IMR-90 (cell line): ENCODE measurements around the gene PIEZO1. TPM values are rescaled to one million over a fixed set of nuclear protein-coding genes. Genes with fewer than 3 reads are reported as not detected.

ENCODE experiments used
- ATAC-seq: fragments of 200-7000 bp; cut with Tn5 transposase; 2 replicates; pipeline ENCODE4 v1.9.1; 2020; ENCODE audit warnings: low read depth, mild to moderate bottlenecking, moderate library complexity
- BruUV-seq: library from RNA; stranded (reverse); fragments of 400-500 nt; replicated peaks from 2 replicates; lab custom pipeline; 2021; lab: Mats Ljungman, UMichigan
- CTCF ChIA-PET: fragments of 300-600 bp; formaldehyde crosslinking; extraction: SDS; loops from one replicate; lab custom pipeline; 2021; ENCODE audit warnings: antibody characterized with exemption; lab: Yijun Ruan, JAX
- POLR2A ChIA-PET: fragments of 300-600 bp; sonication (Branson Sonifier 250); formaldehyde crosslinking; loops from one replicate; lab custom pipeline; 2022; ENCODE audit warnings: antibody characterized with exemption; ENCODE audit not compliant: unreplicated experiment; lab: Charles Lee
- DNase-seq: peaks from one replicate; pipeline ENCODE4 v3.0.0; 2013
- H2AFZ ChIP-seq: replicated peaks from 2 replicates; pipeline ENCODE3; 2013; ENCODE audit warnings: low read length, mild to moderate bottlenecking; ENCODE audit not compliant: poor library complexity
- H2AK5ac ChIP-seq: 2 replicates; pipeline ENCODE4 v1.6.1; 2013; ENCODE audit warnings: low read depth, low read length, inconsistent platforms
- H2AK9ac ChIP-seq: replicated peaks from 2 replicates; pipeline ENCODE3; 2013; ENCODE audit warnings: mild to moderate bottlenecking, low read depth, low read length, moderate library complexity; ENCODE audit not compliant: poor library complexity
- H2BK120ac ChIP-seq: 2 replicates; pipeline ENCODE4 v1.6.1; 2013; ENCODE audit warnings: low read depth, low read length, inconsistent platforms
- H2BK15ac ChIP-seq: 3 replicates; pipeline ENCODE4 v1.6.1; 2013; ENCODE audit warnings: low read depth, low read length, inconsistent platforms
- H2BK20ac ChIP-seq: 2 replicates; pipeline ENCODE4 v1.6.1; 2013; ENCODE audit warnings: low read depth, mild to moderate bottlenecking, inconsistent platforms, low read length, moderate library complexity
- H2BK5ac ChIP-seq: 2 replicates; pipeline ENCODE4 v1.6.1; 2013; ENCODE audit warnings: mild to moderate bottlenecking, low read depth, low read length, inconsistent platforms; ENCODE audit not compliant: poor library complexity, severe bottlenecking
- H3K14ac ChIP-seq: replicated peaks from 2 replicates; pipeline ENCODE4 v1.6.1; 2013; ENCODE audit warnings: low read depth, low read length, inconsistent platforms
- H3K18ac ChIP-seq: 2 replicates; pipeline ENCODE4 v1.6.1; 2013; ENCODE audit warnings: low read depth, low read length, control low read depth
- H3K23ac ChIP-seq: 2 replicates; pipeline ENCODE4 v1.6.1; 2013; ENCODE audit warnings: low read depth, low read length, inconsistent platforms
- H3K27ac ChIP-seq: 2 replicates; pipeline ENCODE4 v1.5.1; 2013; ENCODE audit warnings: mild to moderate bottlenecking, control low read depth, low read length; ENCODE audit not compliant: insufficient read depth
- H3K27me3 ChIP-seq: 2 replicates; pipeline ENCODE4 v1.6.1; 2013; ENCODE audit warnings: low read length; ENCODE audit not compliant: control insufficient read depth, insufficient read depth
- H3K36me3 ChIP-seq: 2 replicates; pipeline ENCODE4 v1.6.1; 2013; ENCODE audit warnings: low read length, mixed read lengths; ENCODE audit not compliant: control insufficient read depth, insufficient read depth
- H3K4ac ChIP-seq: 2 replicates; pipeline ENCODE4 v1.6.1; 2013; ENCODE audit warnings: low read depth, low read length, inconsistent platforms
- H3K4me1 ChIP-seq: 2 replicates; pipeline ENCODE4 v1.6.1; 2013; ENCODE audit warnings: low read length, mixed read lengths; ENCODE audit not compliant: control insufficient read depth, insufficient read depth
- H3K4me2 ChIP-seq: 2 replicates; pipeline ENCODE4 v1.6.1; 2013; ENCODE audit warnings: low read depth, mild to moderate bottlenecking, control low read depth, low read length, moderate library complexity
- H3K4me3 ChIP-seq: 2 replicates; pipeline ENCODE4 v1.5.1; 2013; ENCODE audit warnings: low read depth, mild to moderate bottlenecking, control low read depth, low read length, moderate library complexity; ENCODE audit not compliant: insufficient read depth
- H3K56ac ChIP-seq: 2 replicates; pipeline ENCODE4 v1.6.1; 2013; ENCODE audit warnings: low read length, inconsistent platforms; ENCODE audit not compliant: insufficient read depth; ENCODE audit errors: extremely low read depth
- H3K79me1 ChIP-seq, 2 experiments: 2 replicates each; pipeline ENCODE4 v1.6.1; 2013; ENCODE audit warnings: low read length in 2 of 2, inconsistent platforms in 1 of 2, low read depth in 1 of 2
- H3K9ac ChIP-seq: 2 replicates; pipeline ENCODE4 v1.6.1; 2013; ENCODE audit warnings: low read depth, low read length, control low read depth
- H3K9me1 ChIP-seq: 2 replicates; pipeline ENCODE4 v1.6.1; 2013; ENCODE audit warnings: low read length, inconsistent platforms; ENCODE audit not compliant: insufficient read depth
- H3K9me3 ChIP-seq: 2 replicates; pipeline ENCODE4 v1.6.1; 2013; ENCODE audit warnings: low read length; ENCODE audit not compliant: control insufficient read depth, insufficient read depth
- H4K20me1 ChIP-seq: 2 replicates; pipeline ENCODE4 v1.6.1; 2013; ENCODE audit warnings: low read length, inconsistent platforms; ENCODE audit not compliant: insufficient read depth
- H4K5ac ChIP-seq: 2 replicates; pipeline ENCODE4 v1.6.1; 2013; ENCODE audit warnings: mild to moderate bottlenecking, low read depth, low read length, control low read depth
- H4K8ac ChIP-seq, 2 experiments: 2 replicates each; pipeline ENCODE4 v1.6.1; 2013; ENCODE audit warnings: low read depth in 2 of 2, low read length in 2 of 2, control low read depth in 1 of 2, inconsistent platforms in 1 of 2
- H4K91ac ChIP-seq: 2 replicates; pipeline ENCODE4 v1.6.1; 2013; ENCODE audit warnings: low read depth, low read length, inconsistent platforms; ENCODE audit not compliant: insufficient read depth
- CHD1 ChIP-seq: IDR thresholded peaks from 2 replicates; pipeline ENCODE4 v1.6.1; 2012; ENCODE audit warnings: low read depth, low read length, improper control_type of control experiment
- MAZ ChIP-seq: IDR thresholded peaks from 2 replicates; pipeline ENCODE4 v1.6.1; 2012; ENCODE audit warnings: low read depth, mild to moderate bottlenecking, low read length, improper control_type of control experiment, moderate library complexity, borderline replicate concordance
- RAD21 ChIP-seq: IDR thresholded peaks from 2 replicates; pipeline ENCODE4 v1.6.1; 2012; ENCODE audit warnings: low read length, improper control_type of control experiment
- RCOR1 ChIP-seq: IDR thresholded peaks from 2 replicates; pipeline ENCODE4 v1.6.1; 2012; ENCODE audit warnings: mild to moderate bottlenecking, low read length, improper control_type of control experiment; ENCODE audit not compliant: insufficient replicate concordance
- RFX5 ChIP-seq: IDR thresholded peaks from 2 replicates; pipeline ENCODE4 v1.8.0; 2012; ENCODE audit warnings: low read depth, mild to moderate bottlenecking, low read length, moderate library complexity
- WGBS, 2 experiments: methylation state at CpG; one replicate each; pipeline versions ENCODE4 v1.1.5 to v1.1.7; 2013; ENCODE audit warnings: missing lambda C conversion rate in 2 of 2; ENCODE audit not compliant: insufficient read length in 1 of 2; ENCODE audit errors: extremely low coverage in 2 of 2; 5-methylcytosine and 5-hydroxymethylcytosine counted together
- dilution Hi-C: fragments of 300-500 bp; cut with HindIII; formaldehyde crosslinking; loops from one replicate; pipeline ENCODE4 v1.14.3; 2018; ENCODE audit warnings: low sequenced_read_pairs; ENCODE audit not compliant: unreplicated experiment
- in situ Hi-C: fragments of 300-500 bp; cut with MboI; formaldehyde crosslinking; loops from 3 replicates; pipeline ENCODE4 v1.14.3; 2019; ENCODE audit warnings: low sequenced_read_pairs, inconsistent platforms, mixed read lengths
- intact Hi-C: fragments of 100-400 bp; cut with micrococcal nuclease; formaldehyde crosslinking; loops from 2 replicates; pipeline ENCODE4 v1.10.0; 2022
- polyA plus RNA-seq, 3 experiments: library from polyadenylated mRNA; depleted of rRNA; stranded (reverse); fragments of >200 nt; gene quantifications; 2 replicates each; pipeline ENCODE4 v1.2.3, GENCODE V29; 2012; ENCODE audit warnings: low replicate concordance in 1 of 3
- total RNA-seq: library from RNA; depleted of rRNA; stranded (reverse); fragments of >200 nt; gene quantifications from 2 replicates; pipeline ENCODE4 v1.2.3, GENCODE V29; 2012

PIEZO1 gene
- total and polyA plus RNA-seq, 2 of the 4 experiments (the other 2 are of a cell fraction), result 36.2 to 372 TPM

DNA sequence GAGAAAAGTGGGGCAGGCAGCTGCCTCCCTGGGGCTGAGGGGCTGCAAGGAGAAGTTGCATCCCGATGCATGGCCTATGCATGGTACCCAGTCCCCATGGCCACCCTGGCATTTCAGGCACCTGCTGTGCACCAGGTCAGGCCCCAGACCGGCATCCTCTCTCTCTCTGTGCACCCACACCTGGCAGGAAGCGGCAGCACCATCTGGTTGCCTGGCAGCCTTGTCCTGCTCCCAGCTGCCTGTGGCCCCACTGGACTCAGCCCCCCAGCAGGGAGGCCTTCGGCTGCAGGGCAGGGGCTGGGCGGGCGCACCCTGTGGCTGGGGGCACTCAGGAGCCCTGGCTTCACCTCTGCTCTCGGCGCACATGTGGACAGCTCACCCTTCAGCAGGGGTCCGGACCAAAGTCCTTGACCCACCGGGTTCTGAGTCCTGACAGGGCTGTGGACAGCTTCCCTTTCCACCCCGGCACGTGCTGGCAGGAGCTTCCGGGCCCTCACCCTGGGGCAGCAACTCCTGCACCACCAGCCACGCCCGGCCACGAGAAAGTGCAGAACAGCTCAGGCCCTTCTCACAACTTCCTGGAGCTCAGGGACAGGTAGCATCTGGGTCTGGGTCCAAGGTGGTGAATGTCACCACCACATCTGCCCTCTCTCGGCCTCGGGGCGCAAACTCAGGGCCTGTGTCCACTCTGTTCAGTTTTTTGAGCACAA is 42.0 kb downstream of the PIEZO1 start:
- H3K4ac ChIP-seq, result 0 out of 2 replicates have a peak overlapping the region, but pooled peaks have one; percentile 69
- WGBS, 2 experiments, result 92% methylated on average over 15 of the region's 19 CpGs; no CpG with 5 or more reads in 1 of the 2 experiments

More for the DNA sequence above, 42.0 kb downstream of the PIEZO1 start:
- Histone ChIP-seq H3K9ac (no peak overlapping the region), H3K4me3 (no peak overlapping the region), H3K4me1 (no peaks in the 10 kb centered on the region), H4K8ac (no peak overlapping the region), H4K20me1 (peaks cover 55% of the 10 kb centered on the region), H2BK5ac (no peak overlapping the region), H2AK9ac (peak overlapping the region; percentile 94), H3K14ac (no peak overlapping the region), H2BK120ac (no peak overlapping the region), H2BK20ac (no peak overlapping the region), H3K27ac (no peak overlapping the region), H3K56ac (no peak overlapping the region), H3K4me2 (no peak overlapping the region), H3K79me1 (peaks cover 13 to 62% of the 10 kb centered on the region in 2 experiments), H4K5ac (no peak overlapping the region), H3K9me3 (no peaks in the 10 kb centered on the region), H3K18ac (no peak overlapping the region), H3K23ac (no peak overlapping the region), H4K91ac (no peak overlapping the region), H2BK15ac (no peak overlapping the region), H2AFZ (no peak overlapping the region), H2AK5ac (0 out of 2 replicates have a peak overlapping the region, but pooled peaks have one; percentile 30), H3K27me3 (no peaks in the 10 kb centered on the region), H3K9me1 (no peaks in the 10 kb centered on the region), H3K36me3 (peaks cover 29% of the 10 kb centered on the region)
- intact Hi-C loops, result loop anchor here (1.0 kb wide), 1 partner anchor 42 kb away; the partner anchor contains the start of gene PIEZO1
- DNase-seq (no peak), ATAC-seq (no peak)
- TF ChIP-seq RAD21, result no peak
- no peak for TF ChIP-seq RFX5
- no peak for TF ChIP-seq CHD1
- TF ChIP-seq MAZ, result no peak
- TF ChIP-seq RCOR1, result no peak
- BruUV-seq, result no TSS peak
- ChIA-PET CTCF (interaction anchor here (0.6 to 1.2 kb wide), 2 partner anchors 13 to 152 kb away, joined by 4 read pairs; no protein-coding TSS in a partner anchor), POLR2A (no interaction called here)
- dilution Hi-C loops, result no loop called here
- in situ Hi-C loops, result loop anchor here (10.0 kb wide), 1 partner anchor 422 kb away; no protein-coding TSS in a partner anchor
